NCI-H1092 (cell line): ENCODE data around the gene ABI2.

Source experiments
- DNase-seq: peaks from one replicate; lab custom pipeline; 2025; lab: John Stamatoyannopoulos, UW

The ABI2 gene

DNA sequence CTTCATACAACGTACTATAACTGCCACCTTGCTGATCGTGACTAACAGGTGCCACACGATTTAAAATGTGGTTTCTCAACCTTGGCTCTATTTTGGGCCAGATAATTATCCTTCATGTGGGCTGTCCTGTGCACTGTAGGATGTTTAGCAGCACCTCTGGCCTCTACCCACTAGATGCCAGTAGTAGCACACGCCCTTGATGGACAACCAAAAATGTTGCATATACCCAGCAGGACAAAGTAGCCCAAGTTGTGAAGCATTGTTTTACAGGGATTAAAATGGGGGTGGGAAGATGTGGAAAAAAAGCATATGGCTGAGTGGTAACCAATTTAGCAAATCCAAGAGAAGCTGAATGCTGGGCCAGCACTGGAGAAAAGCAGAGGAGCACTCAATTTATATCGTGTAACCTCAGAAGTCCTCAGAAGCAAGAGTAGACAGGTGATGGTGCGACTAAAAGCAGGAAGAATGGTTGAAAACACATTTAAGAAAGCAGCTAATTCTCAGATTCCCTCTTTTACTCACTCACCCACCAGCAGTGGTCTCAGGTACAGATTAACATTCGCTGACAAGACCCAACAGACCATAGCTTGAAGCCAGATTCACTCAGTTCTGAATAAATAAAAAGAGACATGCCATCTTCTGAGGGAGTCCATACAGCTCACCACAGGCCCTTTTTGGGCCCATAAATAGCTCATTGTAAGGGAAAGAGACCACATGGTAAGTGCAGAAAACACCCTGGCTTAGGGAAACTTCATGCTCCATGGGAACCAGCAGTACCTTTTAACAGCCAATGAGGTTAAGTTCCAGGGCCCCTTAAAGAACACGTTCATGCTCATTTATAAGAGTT, 156.3 kb downstream of the ABI2 start:
- DNase-seq = no peak

- DNase-seq = no peak
Measured at GRCh38 chr2:203489531-203489930, 161.3 kb downstream of the ABI2 start.

GRCh38 chr2:203490391-203490790, 162.2 kb downstream of the ABI2 start:
- no peak for DNase-seq

DNA sequence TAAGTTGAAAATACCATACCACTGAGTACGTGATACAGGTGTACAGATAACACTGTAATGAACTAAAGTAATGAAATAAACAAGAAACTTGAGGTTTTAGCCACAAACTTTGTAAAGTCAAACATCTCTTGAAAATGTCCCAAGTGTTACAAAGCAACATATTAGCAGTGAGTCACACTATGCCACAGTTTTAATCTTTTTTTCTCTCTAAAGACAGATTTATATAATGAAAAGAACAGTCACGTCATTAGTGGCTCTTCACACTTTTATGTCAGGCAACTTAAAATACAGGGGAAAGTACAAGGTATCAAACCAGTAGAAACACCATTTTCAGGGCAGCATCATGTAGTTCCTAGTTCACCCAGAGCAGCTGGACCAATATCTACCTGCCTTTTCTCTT, 164.8 kb downstream of the ABI2 start:
- DNase-seq = no peak
